ENCODE results near the gene PLEKHG4.

The PLEKHG4 gene

DNA sequence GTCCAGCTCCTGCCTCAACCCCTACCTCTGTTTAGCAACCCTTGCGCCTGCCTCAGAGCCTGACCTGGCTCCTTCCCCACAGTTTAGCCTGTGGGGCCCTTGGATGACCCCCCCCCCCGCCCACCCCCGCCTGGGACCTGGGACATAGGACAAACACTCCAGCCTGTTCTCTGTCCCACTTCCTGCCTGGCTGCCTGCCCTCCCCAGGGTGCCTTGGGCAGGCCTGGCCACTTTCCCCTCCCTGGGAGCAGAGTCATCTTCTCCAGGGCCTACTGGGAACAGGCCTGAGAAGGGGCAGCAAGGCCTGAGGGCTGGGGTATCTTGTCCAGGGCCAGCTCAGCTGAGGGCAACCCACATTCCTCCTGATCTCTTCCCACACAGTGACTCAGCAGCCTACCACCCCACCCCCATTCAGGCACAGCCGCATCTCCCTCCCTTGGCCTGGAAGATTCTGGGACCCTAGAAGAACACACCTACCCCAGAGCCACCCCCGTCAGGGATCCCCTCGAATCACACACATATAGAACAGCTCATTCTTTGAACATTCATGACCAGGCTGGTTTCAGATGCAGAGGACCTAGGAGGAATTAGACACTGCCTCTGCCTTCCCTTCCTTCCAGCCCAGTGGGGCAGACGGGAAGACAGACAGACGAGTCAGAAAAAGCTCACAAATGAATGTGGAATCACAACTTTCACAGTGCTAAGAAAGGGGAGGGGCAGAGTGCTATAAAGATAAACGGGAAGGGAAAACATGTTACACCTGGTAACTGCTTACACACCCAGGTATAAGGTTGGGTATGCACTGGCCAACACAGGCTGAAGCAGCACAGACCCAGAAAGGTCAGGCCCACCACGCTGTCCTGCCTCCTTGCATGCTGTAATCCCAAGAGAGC lies 38.1 kb upstream of the PLEKHG4 start:
- Mint-ChIP-seq H3K36me3 (peaks cover 68% of the 10 kb centered on the region), H3K4me1 (peaks cover 54% of the 10 kb centered on the region), H3K27ac (peak overlapping the region; percentile 90), H3K9me3 (no peaks in the 10 kb centered on the region), H3K4me3 (peak overlapping the region; percentile 25)
- ATAC-seq, result no peak
- DNase-seq (ENCODE audit: low spot score in 2 of 2), result no peak

- peaks cover 47% of the 10 kb centered on the region for H3K4me1 Mint-ChIP-seq
- H3K27ac Mint-ChIP-seq, result peak overlapping the region; percentile 90
- DNase-seq (ENCODE audit: low spot score in 2 of 2) (no peak), ATAC-seq (no peak)
- H3K4me3 Mint-ChIP-seq, result no peak overlapping the region
- H3K36me3 Mint-ChIP-seq, result peaks cover 58% of the 10 kb centered on the region
- H3K9me3 Mint-ChIP-seq, result no peaks in the 10 kb centered on the region
Measured at GRCh38 chr16:67242138-67242730, 37.1 kb upstream of the PLEKHG4 start.

DNA sequence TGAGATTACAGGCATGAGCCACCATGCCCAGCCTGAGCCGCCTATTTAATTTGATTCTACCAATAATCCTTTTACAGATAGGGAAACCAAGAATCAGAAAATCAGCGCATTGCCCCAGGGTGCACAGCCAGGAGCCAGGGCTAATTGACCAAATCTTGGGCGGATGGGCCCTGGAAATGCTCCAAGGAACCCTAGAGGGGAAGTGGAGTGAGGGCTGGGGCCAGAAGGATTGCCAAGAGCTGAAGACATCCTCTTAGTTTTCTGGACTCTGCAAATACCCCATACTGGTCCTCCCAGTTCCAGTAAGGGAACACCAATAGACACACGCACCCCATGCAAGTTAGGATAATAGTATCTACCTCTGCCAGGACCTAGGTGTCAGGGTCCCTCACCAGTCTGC lies 35.9 kb upstream of the PLEKHG4 start:
- Mint-ChIP-seq H3K4me1 (peaks cover 50% of the 10 kb centered on the region), H3K36me3 (peaks cover 51% of the 10 kb centered on the region), H3K9me3 (no peaks in the 10 kb centered on the region), H3K27ac (peak overlapping the region; percentile 98), H3K4me3 (peak overlapping the region; percentile 86)
- ATAC-seq, result no peak
- no peak for DNase-seq (ENCODE audit: low spot score in 2 of 2)

DNA sequence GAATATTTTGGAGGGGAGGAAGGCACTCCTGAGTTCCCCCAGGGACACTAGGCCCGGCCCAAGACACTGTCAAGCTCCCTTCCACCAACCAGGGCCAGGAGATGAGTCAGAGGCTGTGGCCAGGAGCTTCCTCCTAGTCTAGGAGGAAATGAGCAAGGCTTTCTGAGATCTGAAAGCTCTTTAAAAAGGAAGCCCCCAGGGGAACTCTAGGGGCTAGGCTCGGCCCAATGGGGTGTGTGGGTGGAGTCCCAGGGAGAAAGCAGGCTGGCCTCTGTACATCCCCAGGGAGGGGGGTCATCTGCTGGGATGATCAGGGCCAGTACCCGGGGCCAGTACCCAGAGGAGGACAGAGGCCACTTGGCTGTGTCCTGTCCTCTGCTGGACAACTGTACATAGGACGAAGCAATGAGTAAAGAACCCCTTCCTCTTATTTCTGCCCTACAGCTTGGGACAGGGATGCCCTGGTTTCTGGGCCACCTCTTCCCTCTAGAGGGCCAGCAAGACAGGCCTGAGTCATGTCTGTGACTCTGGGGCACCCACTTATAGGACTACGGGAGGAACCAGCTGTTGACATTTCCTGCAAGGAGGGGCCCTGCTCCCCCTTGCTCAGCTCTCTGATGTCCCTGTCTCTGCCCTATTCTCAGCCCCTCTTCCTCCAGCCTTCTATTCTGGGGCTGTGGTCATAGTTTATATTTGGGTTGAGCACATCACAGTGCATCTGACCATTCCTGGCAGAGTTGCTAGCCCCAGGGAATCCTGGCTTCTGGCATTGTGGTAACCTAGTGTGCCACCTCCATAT lies 34.7 kb upstream of the PLEKHG4 start:
- ATAC-seq, result peak; percentile 79

GRCh38 chr16:67245186-67245585 lies 34.1 kb upstream of the PLEKHG4 start:
- Mint-ChIP-seq H3K27ac (peak overlapping the region; percentile 98), H3K9me3 (no peaks in the 10 kb centered on the region), H3K36me3 (peaks cover 34% of the 10 kb centered on the region), H3K4me1 (peaks cover 62% of the 10 kb centered on the region), H3K4me3 (peak overlapping the region; percentile 86)
- ATAC-seq (no peak), DNase-seq (ENCODE audit: low spot score in 2 of 2) (no peak)

More for the DNA sequence above, 34.7 kb upstream of the PLEKHG4 start:
- H3K9me3 Mint-ChIP-seq, result no peaks in the 10 kb centered on the region
- H3K4me3 Mint-ChIP-seq, result peak overlapping the region; percentile 86
- H3K36me3 Mint-ChIP-seq, result peaks cover 40% of the 10 kb centered on the region
- H3K4me1 Mint-ChIP-seq, result peaks cover 56% of the 10 kb centered on the region
- peak overlapping the region; percentile 98 for H3K27ac Mint-ChIP-seq
- DNase-seq (ENCODE audit: low spot score in 2 of 2), result peak; percentile 56 to 88

DNA sequence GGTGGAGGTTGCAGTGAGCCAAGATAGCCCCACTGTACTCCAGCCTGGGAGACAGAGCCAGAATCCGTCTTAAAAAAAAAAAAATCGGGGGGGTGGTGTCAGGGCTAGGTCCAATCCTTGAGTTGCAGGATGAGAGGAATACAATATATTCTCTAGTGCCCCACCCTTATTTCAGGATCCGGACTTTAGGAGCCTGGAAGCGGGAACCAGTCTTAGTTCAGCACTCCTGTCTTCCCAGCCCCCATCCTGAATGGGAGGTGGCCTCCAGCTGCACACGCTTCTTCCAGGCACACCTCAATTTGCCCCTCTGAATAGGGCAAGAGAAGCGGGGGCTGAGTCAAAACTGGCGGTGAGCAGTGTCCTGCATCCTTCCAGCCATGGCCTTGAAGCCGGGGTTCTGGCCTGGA lies 33.7 kb upstream of the PLEKHG4 start:
- Mint-ChIP-seq H3K9me3 (no peaks in the 10 kb centered on the region), H3K36me3 (peaks cover 30% of the 10 kb centered on the region), H3K4me1 (peaks cover 61% of the 10 kb centered on the region)

DNA sequence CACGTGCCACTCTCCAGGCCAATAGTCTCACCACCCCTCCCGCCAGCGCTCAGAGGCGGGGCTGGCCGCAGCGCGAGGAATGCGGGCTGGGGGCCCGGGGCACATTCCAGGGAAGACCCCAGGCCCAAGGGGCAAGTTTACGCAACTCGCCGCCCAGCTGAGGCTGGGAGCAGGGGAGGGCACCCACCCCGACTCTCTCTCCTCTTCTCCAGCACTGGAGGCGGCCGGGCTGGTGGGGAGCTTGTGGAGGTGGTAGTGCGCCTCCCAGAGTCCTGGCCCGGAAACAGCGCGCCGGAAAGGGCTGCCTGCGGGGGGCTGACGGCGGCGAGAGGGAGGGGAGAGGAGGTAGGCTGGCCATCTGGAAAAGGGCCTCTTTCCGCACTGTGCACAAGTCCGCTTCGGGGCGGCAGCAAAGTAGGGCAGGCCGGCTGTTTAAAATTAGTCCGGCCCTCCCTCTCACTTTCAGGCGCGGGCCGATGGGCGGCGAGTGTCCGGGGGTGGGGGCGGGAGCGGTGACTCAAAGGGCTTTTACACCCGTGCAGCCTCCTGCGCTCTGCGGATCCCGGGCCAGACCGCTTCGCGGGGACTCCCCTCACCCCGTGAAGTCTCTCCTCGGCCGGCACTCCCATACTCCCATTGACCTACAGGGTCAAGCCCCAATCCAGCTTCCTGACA lies 33.1 kb upstream of the PLEKHG4 start:
- peak overlapping the region; percentile 98 for H3K27ac Mint-ChIP-seq
- peak overlapping the region; percentile 86 for H3K4me3 Mint-ChIP-seq
- ATAC-seq (peak; percentile 32), DNase-seq (ENCODE audit: low spot score in 2 of 2) (peak; percentile 50 to 87)
- H3K36me3 Mint-ChIP-seq, result peaks cover 26% of the 10 kb centered on the region
- no peaks in the 10 kb centered on the region for H3K9me3 Mint-ChIP-seq
- H3K4me1 Mint-ChIP-seq, result peaks cover 56% of the 10 kb centered on the region

More for the DNA sequence above, 33.7 kb upstream of the PLEKHG4 start:
- Mint-ChIP-seq H3K27ac (peak overlapping the region; percentile 98), H3K4me3 (peak overlapping the region; percentile 86)
- DNase-seq (ENCODE audit: low spot score in 2 of 2), result no peak
- no peak for ATAC-seq

- DNase-seq (ENCODE audit: low spot score in 2 of 2) (peak; percentile 47 to 85), ATAC-seq (peak; percentile 1)
- H3K9me3 Mint-ChIP-seq, result no peaks in the 10 kb centered on the region
- peaks cover 50% of the 10 kb centered on the region for H3K4me1 Mint-ChIP-seq
- H3K27ac Mint-ChIP-seq, result peak overlapping the region; percentile 96
- peak overlapping the region; percentile 86 for H3K4me3 Mint-ChIP-seq
- H3K36me3 Mint-ChIP-seq, result peaks cover 20% of the 10 kb centered on the region
Measured at GRCh38 chr16:67246756-67247191, 32.6 kb upstream of the PLEKHG4 start.

GRCh38 chr16:67247192-67248072 lies 31.9 kb upstream of the PLEKHG4 start, which contains the start of gene FHOD1:
Gene FHOD1 (minus strand): TSS chr16:67247481. CDS start chr16:67247410, 71 bp downstream.
- Mint-ChIP-seq H3K27ac (peak within 1 kb of the TSS; percentile 96), H3K4me1 (peaks cover 48% of the 10 kb centered on the region), H3K4me3 (peak within 1 kb of the TSS; percentile 86), H3K36me3 (peaks cover 19% of the 10 kb centered on the region), H3K9me3 (no peaks in the 10 kb centered on the region)
- ATAC-seq (peak; percentile 77), DNase-seq (ENCODE audit: low spot score in 2 of 2) (peak; percentile 98 to 100)

- Mint-ChIP-seq H3K27ac (peak overlapping the region; percentile 96), H3K4me1 (peaks cover 44% of the 10 kb centered on the region), H3K36me3 (peaks cover 19% of the 10 kb centered on the region), H3K9me3 (no peaks in the 10 kb centered on the region), H3K4me3 (peak overlapping the region; percentile 86)
- DNase-seq (ENCODE audit: low spot score in 2 of 2) (no peak), ATAC-seq (no peak)
Measured at GRCh38 chr16:67248073-67248400, 31.3 kb upstream of the PLEKHG4 start.

DNA sequence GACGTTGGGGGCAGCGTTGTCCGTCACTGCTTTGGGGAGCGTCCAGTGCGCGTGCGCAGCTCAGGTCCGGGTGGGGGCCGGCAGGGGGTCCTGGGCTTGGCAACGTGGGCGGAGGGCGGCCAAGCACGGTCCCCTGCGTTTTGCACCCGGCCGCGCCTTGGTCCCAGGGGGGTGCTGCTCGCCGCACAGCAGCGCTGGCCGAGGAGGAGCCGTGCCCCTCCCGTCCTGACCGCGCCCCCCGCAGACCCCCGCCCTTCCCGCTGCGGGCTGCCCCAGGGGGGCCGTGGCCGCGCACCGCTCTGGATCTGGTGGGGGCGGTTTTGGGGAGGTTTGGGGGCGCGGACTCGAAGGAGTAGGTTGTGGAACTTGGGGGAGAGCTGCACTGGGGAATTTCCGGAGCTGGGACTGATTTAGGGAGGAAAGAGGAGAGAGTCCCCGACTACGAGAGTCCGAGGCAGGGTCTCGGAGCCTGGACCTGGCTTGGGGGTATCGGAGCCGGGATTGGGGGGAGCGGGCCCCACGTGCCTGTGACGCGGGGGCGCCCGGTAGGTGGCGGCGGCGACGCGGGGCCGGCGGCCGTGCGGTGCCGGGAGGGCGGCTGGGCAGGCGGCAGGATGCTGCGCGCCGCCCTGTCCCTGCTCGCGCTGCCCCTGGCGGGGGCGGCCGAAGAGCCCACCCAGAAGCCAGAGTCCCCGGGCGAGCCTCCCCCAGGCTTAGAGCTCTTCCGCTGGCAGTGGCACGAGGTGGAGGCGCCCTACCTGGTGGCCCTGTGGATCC lies 30.7 kb upstream of the PLEKHG4 start, which contains the start of gene SLC9A5:
TSS of gene SLC9A5 (plus strand) at position 579 of the 777 bp plus-strand sequence. CDS start at position 615, 36 bp downstream.
- DNase-seq (ENCODE audit: low spot score in 2 of 2) (peak; percentile 36 to 69), ATAC-seq (no peak)
- H3K9me3 Mint-ChIP-seq, result no peaks in the 10 kb centered on the region
- H3K4me3 Mint-ChIP-seq, result peak within 1 kb of the TSS; percentile 86
- peaks cover 44% of the 10 kb centered on the region for H3K4me1 Mint-ChIP-seq
- peak within 1 kb of the TSS; percentile 96 for H3K27ac Mint-ChIP-seq
- H3K36me3 Mint-ChIP-seq, result peaks cover 19% of the 10 kb centered on the region

GRCh38 chr16:67249178-67250044 lies 29.9 kb upstream of the PLEKHG4 start:
- Mint-ChIP-seq H3K9me3 (no peaks in the 10 kb centered on the region), H3K4me3 (peak overlapping the region; percentile 86), H3K4me1 (peaks cover 37% of the 10 kb centered on the region), H3K36me3 (peaks cover 16% of the 10 kb centered on the region), H3K27ac (peak overlapping the region; percentile 96)
- DNase-seq (ENCODE audit: low spot score in 2 of 2) (no peak), ATAC-seq (no peak)

GRCh38 chr16:67250045-67250327 lies 29.3 kb upstream of the PLEKHG4 start:
- H3K27ac Mint-ChIP-seq, result peak overlapping the region; percentile 96
- peaks cover 10% of the 10 kb centered on the region for H3K36me3 Mint-ChIP-seq
- DNase-seq (ENCODE audit: low spot score in 2 of 2), result no peak
- peaks cover 31% of the 10 kb centered on the region for H3K4me1 Mint-ChIP-seq
- ATAC-seq, result no peak
- H3K9me3 Mint-ChIP-seq, result no peaks in the 10 kb centered on the region
- H3K4me3 Mint-ChIP-seq, result peak overlapping the region; percentile 86
